ENCODE data around the gene SEMA4B. TPM values are rescaled to one million over a fixed set of nuclear protein-coding genes. Genes with fewer than 3 reads are reported as not detected.

SEMA4B gene
- total and polyA plus RNA-seq, 2 experiments from 2014 or later: 16.7 to 48.2 TPM

GRCh38 chr15:90203473-90203872 is 2.3 kb downstream of the SEMA4B start (continued):
- no peak for TF ChIP-seq ZNF462 (CRISPR knock-in tag; IDR thresholded peaks at IDR 0.05)

GRCh38 chr15:90203922-90204321 is 2.8 kb downstream of the SEMA4B start:
- Mint-ChIP-seq H3K4me3 (no peak overlapping the region), H3K4me1 (peaks cover 18% of the 10 kb centered on the region), H3K9me3 (no peaks in the 10 kb centered on the region), H3K36me3 (ENCODE audit: low read depth) (peaks cover 9% of the 10 kb centered on the region; the same call in 2 of the 3 replicates), H3K27ac (no peak overlapping the region), H3K27me3 (ENCODE audit: insufficient read depth, low read depth, poor library complexity) (peaks cover 9% of the 10 kb centered on the region)
- Histone ChIP-seq H3K36me3 (ENCODE audit: insufficient read depth) (no peaks in the 10 kb centered on the region), H3K4me3 (no peak overlapping the region), H3K4me1 (ENCODE audit: insufficient read depth) (peaks cover 14% of the 10 kb centered on the region), H2AFZ (no peak overlapping the region), H3K27me3 (ENCODE audit: insufficient read depth) (no peaks in the 10 kb centered on the region), H3K79me2 (replicated peaks; ENCODE audit: insufficient read depth) (peaks cover 46% of the 10 kb centered on the region), H4K20me1 (replicated peaks; ENCODE audit: insufficient read depth) (peaks cover 15% of the 10 kb centered on the region), H3K27ac (ENCODE audit: low read depth) (no peak overlapping the region), H3K4me2 (no peak overlapping the region), H3F3A (replicated peaks; ENCODE audit: low read depth) (peaks cover 7% of the 10 kb centered on the region; the same call in 1 of the 2 replicates), H3K9me2 (ENCODE audit: insufficient read depth) (no peaks in the 10 kb centered on the region)
- ATAC-seq (no peak), DNase-seq (ENCODE audit: low spot score) (no peak)
- TF ChIP-seq STAT1 (IDR thresholded peaks at IDR 0.05; ENCODE audit: unreplicated experiment): no peak
- TF ChIP-seq CREB1 (CRISPR knock-in tag; IDR thresholded peaks at IDR 0.05; ENCODE audit: low read depth): no peak
- TF ChIP-seq ZNF331 (CRISPR knock-in tag; IDR thresholded peaks at IDR 0.05; ENCODE audit: low read depth): no peak
- TF ChIP-seq EZH2phosphoT487 (IDR thresholded peaks at IDR 0.05; ENCODE audit: unreplicated experiment): no peak
- no peak for TF ChIP-seq ZNF462 (CRISPR knock-in tag; IDR thresholded peaks at IDR 0.05)
- no peak for TF ChIP-seq ETS1 (IDR thresholded peaks at IDR 0.05)

All from GM23338 (cell line).